GM10248 (cell line): Measurements from ENCODE around the gene PDE1A.

Experiments used
- CTCF ChIA-PET: fragments of 300-600 bp; sonication (Branson Sonifier 250); formaldehyde crosslinking; extraction: SDS; loops from one replicate; lab custom pipeline; 2021; ENCODE audit warnings: antibody characterized with exemption; lab: Yijun Ruan, JAX
- POLR2A ChIA-PET: fragments of 350-650 bp; sonication (Branson Sonifier 250); formaldehyde crosslinking; extraction: SDS; loops from one replicate; lab custom pipeline; 2020; ENCODE audit warnings: antibody characterized with exemption; lab: Yijun Ruan, JAX
- DNase-seq: peaks from one replicate; pipeline ENCODE4 v3.0.0; 2012; ENCODE audit errors: extremely low spot score
- CTCF ChIP-seq: IDR thresholded peaks from 2 replicates; pipeline ENCODE4 v1.5.1; 2012; ENCODE audit warnings: mild to moderate bottlenecking, low read depth; ENCODE audit errors: extremely low read depth, missing control alignments, control extremely low read depth

Gene PDE1A

GRCh38 chr2:182167882-182168281 lies 259.0 kb downstream of the PDE1A start:
- POLR2A ChIA-PET: no interaction called here
- CTCF ChIA-PET: interaction anchor here (1.3 kb wide), 1 partner anchor 17 kb away, joined by 4 read pairs; no protein-coding TSS in a partner anchor
- no peak for TF ChIP-seq CTCF
- no peak for DNase-seq

GRCh38 chr2:182166841-182167240 lies 260.0 kb downstream of the PDE1A start:
- POLR2A ChIA-PET: no interaction called here

GRCh38 chr2:182166406-182166805 lies 260.4 kb downstream of the PDE1A start:
- ChIA-PET POLR2A (no interaction called here), CTCF (no interaction called here)
- DNase-seq: no peak
- TF ChIP-seq CTCF: no peak

More at GRCh38 chr2:182166841-182167240, 260.0 kb downstream of the PDE1A start:
- DNase-seq: no peak
- CTCF ChIA-PET: no interaction called here
- no peak for TF ChIP-seq CTCF

GRCh38 chr2:182165202-182165601 lies 261.6 kb downstream of the PDE1A start:
- ChIA-PET POLR2A (no interaction called here), CTCF (no interaction called here)
- no peak for DNase-seq
- TF ChIP-seq CTCF: no peak

- CTCF ChIA-PET: no interaction called here
- DNase-seq: no peak
These were observed 262.1 kb downstream of the PDE1A start for GRCh38 chr2:182164686-182165085.

GRCh38 chr2:182163878-182164277 lies 263.0 kb downstream of the PDE1A start:
- ChIA-PET CTCF (interaction anchor here (1.1 kb wide), 1 partner anchor 20 kb away, joined by 3 read pairs; no protein-coding TSS in a partner anchor), POLR2A (no interaction called here)
- no peak for DNase-seq
- no peak for TF ChIP-seq CTCF

More at GRCh38 chr2:182164686-182165085, 262.1 kb downstream of the PDE1A start:
- POLR2A ChIA-PET: no interaction called here
- no peak for TF ChIP-seq CTCF

- no peak for DNase-seq
- CTCF ChIA-PET: no interaction called here
- TF ChIP-seq CTCF: no peak
- POLR2A ChIA-PET: interaction anchor here (0.5 kb wide), 1 partner anchor 466 kb away, joined by 3 read pairs; no protein-coding TSS in a partner anchor
These were observed 278.5 kb downstream of the PDE1A start for GRCh38 chr2:182148344-182148743.
